K562 (cell line): Measurements from ENCODE around the gene PI16. TPM values are rescaled to one million over a fixed set of nuclear protein-coding genes. Genes with fewer than 3 reads are reported as not detected.

Experiments used
- ARHGAP35 ChIP-seq: fragments of 450-650 bp; IDR thresholded peaks from 2 replicates; pipeline ENCODE4 v1.6.1; 2018; ENCODE audit not compliant: partially characterized antibody
- DMBX1 ChIP-seq: fragments of 250-450 bp; sonication (Bioruptor Pico); IDR thresholded peaks from 2 replicates; pipeline ENCODE4 v1.8.0; 2022; ENCODE audit warnings: inconsistent platforms, mild to moderate bottlenecking, moderate library complexity, borderline replicate concordance
- EZH2 ChIP-seq: IDR thresholded peaks from 2 replicates; pipeline ENCODE4 v1.6.1; 2012; ENCODE audit warnings: low read depth, mild to moderate bottlenecking, inconsistent platforms, low read length, borderline replicate concordance
- GABPB1 ChIP-seq: sonication (generic); formaldehyde crosslinking; IDR thresholded peaks from 2 replicates; pipeline ENCODE4 v1.8.0; 2022; ENCODE audit warnings: mild to moderate bottlenecking, missing genetic modification reagents
- HNRNPUL1 ChIP-seq: fragments of 200-400 bp; formaldehyde crosslinking; IDR thresholded peaks from 2 replicates; pipeline ENCODE4 v1.6.1; 2017; ENCODE audit warnings: low read length
- KLF13 ChIP-seq: fragments of 450-650 bp; IDR thresholded peaks from 2 replicates; pipeline ENCODE4 v1.6.1; 2016; ENCODE audit warnings: missing genetic modification characterization, low read depth, mild to moderate bottlenecking, missing compliant biosample characterization, moderate library complexity, borderline replicate concordance
- PML ChIP-seq: IDR thresholded peaks from 2 replicates; pipeline ENCODE4 v1.6.1; 2012; ENCODE audit warnings: low read length, inconsistent platforms
- POLR2A ChIP-seq: fragments of 450-650 bp; conservative IDR thresholded peaks from 2 replicates; pipeline ENCODE4 v1.6.1; 2016
- RHOXF2B ChIP-seq: fragments of 250-450 bp; sonication (Bioruptor Pico); conservative IDR thresholded peaks from 2 replicates; pipeline ENCODE4 v1.5.1; 2021
- U2AF2 ChIP-seq: fragments of 200-400 bp; formaldehyde crosslinking; optimal IDR thresholded peaks from 2 replicates; pipeline ENCODE3; 2017; ENCODE audit warnings: low read depth, mild to moderate bottlenecking, low read length
- ZBTB7A ChIP-seq: IDR thresholded peaks from 2 replicates; pipeline ENCODE4 v1.6.1; 2011; ENCODE audit warnings: low read depth, mild to moderate bottlenecking, low read length, moderate library complexity, borderline replicate concordance; ENCODE audit not compliant: control insufficient read depth
- ZBTB8A ChIP-seq: fragments of 450-650 bp; IDR thresholded peaks from 2 replicates; pipeline ENCODE4 v1.6.1; 2018; ENCODE audit warnings: mild to moderate bottlenecking, moderate library complexity; ENCODE audit not compliant: partially characterized antibody
- ZNF140 ChIP-seq: fragments of 250-450 bp; sonication (Bioruptor Pico); IDR thresholded peaks from 2 replicates; pipeline ENCODE4 v1.8.0; 2021; ENCODE audit warnings: moderate library complexity, mild to moderate bottlenecking, inconsistent platforms
- ZNF253 ChIP-seq: fragments of 250-450 bp; sonication (Bioruptor Pico); conservative IDR thresholded peaks from 2 replicates; pipeline ENCODE4 v1.6.1; 2021; ENCODE audit warnings: mild to moderate bottlenecking
- ZNF316 ChIP-seq: fragments of 450-650 bp; IDR thresholded peaks from 2 replicates; pipeline ENCODE4 v1.6.1; 2016
- polyA plus RNA-seq, 8 experiments: library from polyadenylated mRNA; depleted of rRNA in 4 of 8; stranded (reverse) in 5 of 8; unstranded in 3 of 8; fragments of >200 nt; fragmentation: Nextera tagmentation in 2 of 8; fragmentation: Illumina TruSeq in 1 of 8; extraction: Ambion mirVana in 2 of 8; extraction: Trizol in 1 of 8; gene quantifications; 2 replicates each; pipeline versions ENCODE4 v1.2.1 to v1.2.3, GENCODE V29; 2011 to 2014; ENCODE audit warnings: inconsistent platforms in 1 of 8, missing spikeins in 1 of 8
- total RNA-seq, 7 experiments: library from RNA; depleted of rRNA in 6 of 7; stranded (reverse); fragments of >200 nt in 6 of 7; fragmentation: Illumina TruSeq in 2 of 7; extraction: Trizol in 2 of 7; gene quantifications; 2 replicates each; pipeline versions ENCODE4 v1.2.1 to v1.2.3, GENCODE V29; 2011 to 2021; ENCODE audit warnings: low replicate concordance in 1 of 7
- TF ChIP-seq, protein P1 (sequence below): sonication (generic); formaldehyde crosslinking; IDR thresholded peaks from 2 replicates; pipeline ENCODE4 v1.9.0; 2022; ENCODE audit warnings: mild to moderate bottlenecking, missing genetic modification reagents
- TF ChIP-seq, protein P2 (sequence below): fragments of 450-650 bp; IDR thresholded peaks from 2 replicates; pipeline ENCODE4 v1.6.1; 2016; ENCODE audit warnings: mild to moderate bottlenecking, moderate library complexity
- TF ChIP-seq, protein P3 (sequence below): sonication (generic); formaldehyde crosslinking; IDR thresholded peaks from 2 replicates; pipeline ENCODE4 v1.9.0; 2022; ENCODE audit warnings: mild to moderate bottlenecking, missing genetic modification reagents

The PI16 gene
- total and polyA plus RNA-seq, 9 of the 15 experiments (the other 6 are each of a cell fraction or from before 2014, with no cell fraction given): 0.06 to 0.18 TPM; not detected in 7

DNA sequence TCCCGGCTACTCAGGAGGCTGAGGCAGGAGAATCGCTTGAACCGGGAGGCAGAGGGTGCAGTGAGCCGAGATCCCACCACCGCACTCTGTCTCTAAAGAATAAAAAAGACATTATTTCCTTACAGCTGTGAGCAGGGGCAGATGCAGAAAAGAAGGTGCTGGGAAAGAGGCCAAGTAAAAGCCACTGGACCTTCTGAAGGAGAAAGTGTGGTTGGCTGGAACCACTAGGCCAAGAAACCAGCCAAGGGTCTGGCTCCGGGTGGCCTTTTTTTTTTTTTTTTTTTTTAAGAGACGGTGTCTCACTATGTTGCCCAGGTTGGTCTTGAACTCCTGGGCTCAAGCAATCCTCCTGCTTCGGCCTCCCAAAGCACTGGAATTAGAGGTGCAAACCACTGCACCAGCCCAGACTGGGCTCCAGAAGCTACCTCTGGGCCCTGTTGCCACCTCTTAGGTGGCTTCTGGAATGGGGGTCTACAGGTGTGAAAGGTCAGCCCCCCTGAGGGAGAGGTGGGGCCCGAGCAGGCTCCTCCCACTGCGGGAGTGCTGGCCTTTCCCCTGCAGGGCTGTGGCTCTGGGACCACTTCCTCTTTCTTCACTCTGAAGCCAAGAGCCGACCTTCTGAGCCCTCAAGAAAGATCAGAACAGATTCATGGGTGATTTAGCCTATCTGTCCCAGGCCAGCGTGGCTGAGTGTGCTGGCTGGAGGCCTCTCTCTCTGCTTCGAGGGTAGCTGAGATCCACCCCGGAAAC lies 50.7 kb downstream of the PI16 start, which contains the start of gene FGD2 (continued):
- TF ChIP-seq HNRNPUL1: no peak
- TF ChIP-seq, protein P1, sequence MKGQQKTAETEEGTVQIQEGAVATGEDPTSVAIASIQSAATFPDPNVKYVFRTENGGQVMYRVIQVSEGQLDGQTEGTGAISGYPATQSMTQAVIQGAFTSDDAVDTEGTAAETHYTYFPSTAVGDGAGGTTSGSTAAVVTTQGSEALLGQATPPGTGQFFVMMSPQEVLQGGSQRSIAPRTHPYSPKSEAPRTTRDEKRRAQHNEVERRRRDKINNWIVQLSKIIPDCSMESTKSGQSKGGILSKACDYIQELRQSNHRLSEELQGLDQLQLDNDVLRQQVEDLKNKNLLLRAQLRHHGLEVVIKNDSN (CRISPR knock-in tag): no peak
- TF ChIP-seq POLR2A: no peak
- peak; percentile 75 for TF ChIP-seq ZBTB7A
- TF ChIP-seq U2AF2: no peak
- TF ChIP-seq EZH2: no peak
- TF ChIP-seq ZNF316: no peak
- TF ChIP-seq, protein P2, sequence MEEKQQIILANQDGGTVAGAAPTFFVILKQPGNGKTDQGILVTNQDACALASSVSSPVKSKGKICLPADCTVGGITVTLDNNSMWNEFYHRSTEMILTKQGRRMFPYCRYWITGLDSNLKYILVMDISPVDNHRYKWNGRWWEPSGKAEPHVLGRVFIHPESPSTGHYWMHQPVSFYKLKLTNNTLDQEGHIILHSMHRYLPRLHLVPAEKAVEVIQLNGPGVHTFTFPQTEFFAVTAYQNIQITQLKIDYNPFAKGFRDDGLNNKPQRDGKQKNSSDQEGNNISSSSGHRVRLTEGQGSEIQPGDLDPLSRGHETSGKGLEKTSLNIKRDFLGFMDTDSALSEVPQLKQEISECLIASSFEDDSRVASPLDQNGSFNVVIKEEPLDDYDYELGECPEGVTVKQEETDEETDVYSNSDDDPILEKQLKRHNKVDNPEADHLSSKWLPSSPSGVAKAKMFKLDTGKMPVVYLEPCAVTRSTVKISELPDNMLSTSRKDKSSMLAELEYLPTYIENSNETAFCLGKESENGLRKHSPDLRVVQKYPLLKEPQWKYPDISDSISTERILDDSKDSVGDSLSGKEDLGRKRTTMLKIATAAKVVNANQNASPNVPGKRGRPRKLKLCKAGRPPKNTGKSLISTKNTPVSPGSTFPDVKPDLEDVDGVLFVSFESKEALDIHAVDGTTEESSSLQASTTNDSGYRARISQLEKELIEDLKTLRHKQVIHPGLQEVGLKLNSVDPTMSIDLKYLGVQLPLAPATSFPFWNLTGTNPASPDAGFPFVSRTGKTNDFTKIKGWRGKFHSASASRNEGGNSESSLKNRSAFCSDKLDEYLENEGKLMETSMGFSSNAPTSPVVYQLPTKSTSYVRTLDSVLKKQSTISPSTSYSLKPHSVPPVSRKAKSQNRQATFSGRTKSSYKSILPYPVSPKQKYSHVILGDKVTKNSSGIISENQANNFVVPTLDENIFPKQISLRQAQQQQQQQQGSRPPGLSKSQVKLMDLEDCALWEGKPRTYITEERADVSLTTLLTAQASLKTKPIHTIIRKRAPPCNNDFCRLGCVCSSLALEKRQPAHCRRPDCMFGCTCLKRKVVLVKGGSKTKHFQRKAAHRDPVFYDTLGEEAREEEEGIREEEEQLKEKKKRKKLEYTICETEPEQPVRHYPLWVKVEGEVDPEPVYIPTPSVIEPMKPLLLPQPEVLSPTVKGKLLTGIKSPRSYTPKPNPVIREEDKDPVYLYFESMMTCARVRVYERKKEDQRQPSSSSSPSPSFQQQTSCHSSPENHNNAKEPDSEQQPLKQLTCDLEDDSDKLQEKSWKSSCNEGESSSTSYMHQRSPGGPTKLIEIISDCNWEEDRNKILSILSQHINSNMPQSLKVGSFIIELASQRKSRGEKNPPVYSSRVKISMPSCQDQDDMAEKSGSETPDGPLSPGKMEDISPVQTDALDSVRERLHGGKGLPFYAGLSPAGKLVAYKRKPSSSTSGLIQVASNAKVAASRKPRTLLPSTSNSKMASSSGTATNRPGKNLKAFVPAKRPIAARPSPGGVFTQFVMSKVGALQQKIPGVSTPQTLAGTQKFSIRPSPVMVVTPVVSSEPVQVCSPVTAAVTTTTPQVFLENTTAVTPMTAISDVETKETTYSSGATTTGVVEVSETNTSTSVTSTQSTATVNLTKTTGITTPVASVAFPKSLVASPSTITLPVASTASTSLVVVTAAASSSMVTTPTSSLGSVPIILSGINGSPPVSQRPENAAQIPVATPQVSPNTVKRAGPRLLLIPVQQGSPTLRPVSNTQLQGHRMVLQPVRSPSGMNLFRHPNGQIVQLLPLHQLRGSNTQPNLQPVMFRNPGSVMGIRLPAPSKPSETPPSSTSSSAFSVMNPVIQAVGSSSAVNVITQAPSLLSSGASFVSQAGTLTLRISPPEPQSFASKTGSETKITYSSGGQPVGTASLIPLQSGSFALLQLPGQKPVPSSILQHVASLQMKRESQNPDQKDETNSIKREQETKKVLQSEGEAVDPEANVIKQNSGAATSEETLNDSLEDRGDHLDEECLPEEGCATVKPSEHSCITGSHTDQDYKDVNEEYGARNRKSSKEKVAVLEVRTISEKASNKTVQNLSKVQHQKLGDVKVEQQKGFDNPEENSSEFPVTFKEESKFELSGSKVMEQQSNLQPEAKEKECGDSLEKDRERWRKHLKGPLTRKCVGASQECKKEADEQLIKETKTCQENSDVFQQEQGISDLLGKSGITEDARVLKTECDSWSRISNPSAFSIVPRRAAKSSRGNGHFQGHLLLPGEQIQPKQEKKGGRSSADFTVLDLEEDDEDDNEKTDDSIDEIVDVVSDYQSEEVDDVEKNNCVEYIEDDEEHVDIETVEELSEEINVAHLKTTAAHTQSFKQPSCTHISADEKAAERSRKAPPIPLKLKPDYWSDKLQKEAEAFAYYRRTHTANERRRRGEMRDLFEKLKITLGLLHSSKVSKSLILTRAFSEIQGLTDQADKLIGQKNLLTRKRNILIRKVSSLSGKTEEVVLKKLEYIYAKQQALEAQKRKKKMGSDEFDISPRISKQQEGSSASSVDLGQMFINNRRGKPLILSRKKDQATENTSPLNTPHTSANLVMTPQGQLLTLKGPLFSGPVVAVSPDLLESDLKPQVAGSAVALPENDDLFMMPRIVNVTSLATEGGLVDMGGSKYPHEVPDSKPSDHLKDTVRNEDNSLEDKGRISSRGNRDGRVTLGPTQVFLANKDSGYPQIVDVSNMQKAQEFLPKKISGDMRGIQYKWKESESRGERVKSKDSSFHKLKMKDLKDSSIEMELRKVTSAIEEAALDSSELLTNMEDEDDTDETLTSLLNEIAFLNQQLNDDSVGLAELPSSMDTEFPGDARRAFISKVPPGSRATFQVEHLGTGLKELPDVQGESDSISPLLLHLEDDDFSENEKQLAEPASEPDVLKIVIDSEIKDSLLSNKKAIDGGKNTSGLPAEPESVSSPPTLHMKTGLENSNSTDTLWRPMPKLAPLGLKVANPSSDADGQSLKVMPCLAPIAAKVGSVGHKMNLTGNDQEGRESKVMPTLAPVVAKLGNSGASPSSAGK: no peak
- TF ChIP-seq ZNF253 (CRISPR knock-in tag): no peak
- TF ChIP-seq ARHGAP35: no peak
- no peak for TF ChIP-seq RHOXF2B (CRISPR knock-in tag)
- TF ChIP-seq ZNF140 (CRISPR knock-in tag): no peak
- no peak for TF ChIP-seq GABPB1 (CRISPR knock-in tag)
- TF ChIP-seq ZBTB8A: no peak
- TF ChIP-seq PML: no peak
- TF ChIP-seq, protein P3, sequence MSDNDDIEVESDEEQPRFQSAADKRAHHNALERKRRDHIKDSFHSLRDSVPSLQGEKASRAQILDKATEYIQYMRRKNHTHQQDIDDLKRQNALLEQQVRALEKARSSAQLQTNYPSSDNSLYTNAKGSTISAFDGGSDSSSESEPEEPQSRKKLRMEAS (CRISPR knock-in tag): peak; percentile 36; the same call in 1 of the 2 replicates
- TF ChIP-seq KLF13: no peak
- no peak for TF ChIP-seq DMBX1 (CRISPR knock-in tag)
